Brain microvascular endothelial cell (primary cell): Measurements from ENCODE around the gene SUPT20H.

Experiments used
- DNase-seq: peaks from one replicate; pipeline ENCODE4 v3.0.0-alpha.2; 2020
- H3K27ac ChIP-seq: fragments of 250-450 bp; sonication (Bioruptor Pico); 2 replicates; pipeline ENCODE4 v1.5.1; 2020; ENCODE audit warnings: mild to moderate bottlenecking, moderate library complexity
- H3K27me3 ChIP-seq: fragments of 250-450 bp; sonication (Bioruptor Pico); replicated peaks from 2 replicates; pipeline ENCODE4 v1.5.1; 2020; ENCODE audit warnings: mild to moderate bottlenecking
- H3K36me3 ChIP-seq: fragments of 250-450 bp; sonication (Bioruptor Pico); replicated peaks from 2 replicates; pipeline ENCODE4 v1.5.1; 2020; ENCODE audit warnings: mild to moderate bottlenecking
- H3K4me3 ChIP-seq: 2 replicates; pipeline ENCODE4 v1.5.1; 2011; ENCODE audit warnings: low read depth, mild to moderate bottlenecking, control low read depth, low read length, moderate library complexity
- in situ Hi-C: cut with HindIII; loops from 2 replicates; pipeline ENCODE4 v1.10.0; 2017; ENCODE audit warnings: low sequenced_read_pairs, low pct_ligation_motif_present
- TF ChIP-seq, protein P1 (sequence below): IDR thresholded peaks from 2 replicates; pipeline ENCODE4 v1.5.1; 2011; ENCODE audit warnings: low read depth, mild to moderate bottlenecking, moderate library complexity, low read length, control low read depth, inconsistent platforms; ENCODE audit errors: missing control alignments

The SUPT20H gene

DNA sequence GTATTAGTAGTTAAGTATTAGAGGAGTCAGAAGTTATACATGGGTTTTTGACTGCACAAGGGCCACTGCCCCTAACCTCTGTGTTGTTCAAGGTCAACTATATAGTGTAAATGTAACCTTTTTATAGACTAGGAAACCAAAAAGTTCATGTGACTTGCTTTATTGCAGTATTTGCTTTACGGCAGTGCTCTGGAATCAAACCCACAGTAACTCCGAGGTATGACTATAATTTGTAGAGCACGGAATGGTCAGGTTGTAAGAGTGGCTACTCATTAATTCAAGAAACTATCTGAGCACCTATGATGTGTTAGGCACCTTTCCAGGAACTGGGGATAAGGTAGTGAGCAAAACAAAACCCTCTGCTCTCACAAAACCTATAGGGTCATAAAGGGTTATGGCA, 22.2 kb downstream of the SUPT20H start:
- H3K36me3 ChIP-seq: peaks cover 68% of the 10 kb centered on the region
- no peak overlapping the region for H3K4me3 ChIP-seq
- in situ Hi-C loops: no loop called here
- no peak overlapping the region for H3K27ac ChIP-seq
- no peaks in the 10 kb centered on the region for H3K27me3 ChIP-seq
- TF ChIP-seq, protein P1, sequence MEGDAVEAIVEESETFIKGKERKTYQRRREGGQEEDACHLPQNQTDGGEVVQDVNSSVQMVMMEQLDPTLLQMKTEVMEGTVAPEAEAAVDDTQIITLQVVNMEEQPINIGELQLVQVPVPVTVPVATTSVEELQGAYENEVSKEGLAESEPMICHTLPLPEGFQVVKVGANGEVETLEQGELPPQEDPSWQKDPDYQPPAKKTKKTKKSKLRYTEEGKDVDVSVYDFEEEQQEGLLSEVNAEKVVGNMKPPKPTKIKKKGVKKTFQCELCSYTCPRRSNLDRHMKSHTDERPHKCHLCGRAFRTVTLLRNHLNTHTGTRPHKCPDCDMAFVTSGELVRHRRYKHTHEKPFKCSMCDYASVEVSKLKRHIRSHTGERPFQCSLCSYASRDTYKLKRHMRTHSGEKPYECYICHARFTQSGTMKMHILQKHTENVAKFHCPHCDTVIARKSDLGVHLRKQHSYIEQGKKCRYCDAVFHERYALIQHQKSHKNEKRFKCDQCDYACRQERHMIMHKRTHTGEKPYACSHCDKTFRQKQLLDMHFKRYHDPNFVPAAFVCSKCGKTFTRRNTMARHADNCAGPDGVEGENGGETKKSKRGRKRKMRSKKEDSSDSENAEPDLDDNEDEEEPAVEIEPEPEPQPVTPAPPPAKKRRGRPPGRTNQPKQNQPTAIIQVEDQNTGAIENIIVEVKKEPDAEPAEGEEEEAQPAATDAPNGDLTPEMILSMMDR: no peak
- no peak for DNase-seq

- peaks cover 56% of the 10 kb centered on the region for H3K36me3 ChIP-seq
- DNase-seq: peak; percentile 2
- in situ Hi-C loops: no loop called here
- H3K27me3 ChIP-seq: no peaks in the 10 kb centered on the region
- no peak overlapping the region for H3K27ac ChIP-seq
- TF ChIP-seq, protein P1: no peak
- H3K4me3 ChIP-seq: no peak overlapping the region
Measured at GRCh38 chr13:37029617-37030016, 29.9 kb downstream of the SUPT20H start.

DNA sequence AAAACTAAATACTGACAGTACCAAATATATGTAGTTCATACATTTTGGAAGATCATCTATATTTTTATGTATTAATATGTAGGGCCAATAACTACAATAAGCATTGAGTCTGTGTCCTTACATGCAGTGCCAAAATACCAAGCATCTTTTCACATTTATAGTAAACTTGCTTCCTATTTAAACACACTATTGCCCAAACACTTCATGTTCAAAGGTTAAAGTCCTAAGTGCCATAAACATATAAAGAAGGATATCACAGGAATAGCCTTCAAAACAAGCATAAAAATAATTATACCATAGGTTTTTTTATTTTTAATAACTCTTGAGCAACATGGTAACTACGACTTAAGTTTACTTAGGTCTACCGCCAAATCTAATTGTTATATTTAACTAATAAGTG, 31.8 kb downstream of the SUPT20H start:
- Histone ChIP-seq H3K4me3 (no peak overlapping the region), H3K36me3 (peaks cover 51% of the 10 kb centered on the region), H3K27ac (no peak overlapping the region), H3K27me3 (no peaks in the 10 kb centered on the region)
- TF ChIP-seq, protein P1: no peak
- no peak for DNase-seq
- in situ Hi-C loops: no loop called here

DNA sequence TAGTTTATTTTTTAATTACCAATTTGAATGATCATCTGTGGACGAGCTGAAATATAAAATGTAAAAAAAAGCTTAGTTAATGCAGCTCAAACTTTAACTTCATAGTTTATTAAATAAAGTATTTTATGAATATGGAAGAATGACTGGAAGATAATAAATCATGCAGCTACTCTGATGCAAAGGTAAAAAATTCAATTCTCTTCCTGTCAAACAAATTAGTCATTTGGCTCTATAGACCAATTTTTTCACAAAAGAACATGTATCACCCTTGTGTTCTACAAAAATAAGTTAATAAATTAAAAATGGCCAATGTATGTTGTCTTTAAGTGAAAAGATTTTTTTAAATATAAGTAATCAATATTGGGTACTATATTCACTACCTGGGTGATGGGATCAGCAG, 32.7 kb downstream of the SUPT20H start:
- no peak overlapping the region for H3K27ac ChIP-seq
- in situ Hi-C loops: no loop called here
- H3K36me3 ChIP-seq: peaks cover 49% of the 10 kb centered on the region
- H3K27me3 ChIP-seq: no peaks in the 10 kb centered on the region
- no peak for DNase-seq
- TF ChIP-seq, protein P1: no peak
- H3K4me3 ChIP-seq: no peak overlapping the region

DNA sequence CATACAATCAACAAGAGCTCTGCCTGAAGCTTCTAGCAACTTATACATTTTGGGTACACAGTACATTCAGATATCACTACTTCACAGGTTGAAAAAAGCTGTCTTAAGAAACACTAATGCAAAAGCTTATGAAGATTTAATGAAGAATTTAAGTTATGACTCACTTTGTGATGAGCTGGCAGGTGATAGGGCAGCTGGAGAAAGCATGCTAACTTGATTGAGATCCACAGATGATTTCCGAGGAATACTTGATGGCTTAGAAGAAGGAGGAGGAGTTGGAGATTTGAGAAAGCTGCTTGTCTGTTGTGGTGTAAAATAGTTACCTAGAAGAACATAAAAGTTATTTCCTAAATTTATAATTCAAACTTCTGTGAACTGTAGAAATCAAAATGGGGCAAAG, 35.6 kb downstream of the SUPT20H start:
- no peak overlapping the region for H3K27ac ChIP-seq
- peaks cover 45% of the 10 kb centered on the region for H3K36me3 ChIP-seq
- DNase-seq: peak; percentile 22
- in situ Hi-C loops: no loop called here
- no peaks in the 10 kb centered on the region for H3K27me3 ChIP-seq
- TF ChIP-seq, protein P1: no peak
- no peak overlapping the region for H3K4me3 ChIP-seq

DNA sequence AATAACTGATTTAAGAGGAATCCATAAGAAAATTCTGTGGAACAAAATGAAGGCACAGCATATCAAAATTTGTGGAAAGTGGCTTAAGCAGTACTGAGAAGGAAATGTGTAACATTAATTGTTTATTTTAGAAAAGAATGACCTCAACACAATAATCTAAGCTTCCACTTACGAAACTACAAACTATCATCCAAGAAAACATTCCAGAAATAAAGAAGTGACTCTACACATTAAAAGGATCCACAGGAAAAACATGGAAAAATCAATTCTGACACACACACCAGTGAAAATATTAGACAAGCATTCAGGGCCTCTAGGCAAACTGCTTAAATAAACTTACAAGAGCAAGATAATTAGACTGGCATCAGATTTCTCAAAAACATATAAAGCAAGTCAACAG, 44.9 kb downstream of the SUPT20H start:
- H3K36me3 ChIP-seq: peaks cover 37% of the 10 kb centered on the region
- TF ChIP-seq, protein P1: no peak
- H3K27ac ChIP-seq: no peak overlapping the region

More for the DNA sequence above, 44.9 kb downstream of the SUPT20H start:
- H3K4me3 ChIP-seq: no peak overlapping the region
- H3K27me3 ChIP-seq: no peaks in the 10 kb centered on the region
- no peak for DNase-seq
- in situ Hi-C loops: no loop called here
